Right lobe of liver (tissue), 6 donors: Measurements from ENCODE around the gene ARID4B. TPM values are rescaled to one million over a fixed set of nuclear protein-coding genes. Genes with fewer than 3 reads are reported as not detected.

ENCODE experiments used
- ATAC-seq, 4 donors: fragments of 200-7000 bp; cut with Tn5 transposase; one replicate each; pipeline ENCODE4 v1.9.1; 2020; ENCODE audit warnings: mild to moderate bottlenecking in 4 of 4, moderate library complexity in 4 of 4
- DNase-seq, 3 donors: peaks; one replicate each; pipeline ENCODE4 v3.0.0-alpha.2; 2020
- H3K27ac ChIP-seq, 3 donors: fragments of 200-600 bp; one replicate each; pipeline ENCODE4 v1.8.0; 2022
- H3K27me3 ChIP-seq, 2 donors: fragments of 200-600 bp; one replicate each; pipeline ENCODE4 v1.8.0; 2022
- H3K36me3 ChIP-seq, 4 donors: fragments of 200-600 bp; sonication (generic) in 1 of 4; one replicate each; pipeline versions ENCODE4 v1.5.1 to v1.8.0; 2017 to 2022; ENCODE audit warnings: control low read depth in 1 of 4
- H3K4me1 ChIP-seq, 4 donors: fragments of 200-600 bp; sonication (generic) in 1 of 4; one replicate each; pipeline versions ENCODE4 v1.5.1 to v1.8.0; 2017 to 2022; ENCODE audit warnings: control low read depth in 1 of 4
- H3K4me3 ChIP-seq, 3 donors: fragments of 200-600 bp; one replicate each; pipeline ENCODE4 v1.8.0; 2022
- H3K9me3 ChIP-seq, 4 donors: fragments of 200-600 bp; sonication (generic) in 1 of 4; one replicate each; pipeline versions ENCODE4 v1.5.1 to v1.8.0; 2017 to 2022; ENCODE audit warnings: control low read depth in 1 of 4
- CTCF ChIP-seq, 4 donors: fragments of 200-600 bp in 3 of 4; fragments of 450-650 bp in 1 of 4; IDR thresholded peaks; one replicate each; pipeline versions ENCODE4 v1.5.1 to v1.8.0; 2016 to 2022; ENCODE audit warnings: antibody characterized with exemption in 4 of 4, mild to moderate bottlenecking in 2 of 4
- POLR2A ChIP-seq: fragments of 450-650 bp; IDR thresholded peaks from one replicate; pipeline ENCODE4 v1.6.1; 2017; ENCODE audit warnings: antibody characterized with exemption, mild to moderate bottlenecking
- WGBS: methylation state at CpG from one replicate; pipeline ENCODE4 v1.1.6; 2018; ENCODE audit warnings: low coverage, low lambda C conversion rate; ENCODE audit not compliant: insufficient coverage; ENCODE audit errors: missing lambda C conversion rate; 5-methylcytosine and 5-hydroxymethylcytosine counted together
- intact Hi-C, 2 donors: fragments of 100-400 bp; cut with DNase I; formaldehyde crosslinking; loops; one replicate each; pipeline versions ENCODE4 v1.11.2 to v1.14.1; 2022
- total RNA-seq, 6 experiments: library from RNA; depleted of rRNA in 2 of 6; stranded (reverse); fragments of >200 nt in 2 of 6; fragmentation: NEBNext Ultra II Directional in 3 of 6; extraction: Animal tissue kit (Norgen Biotek cat#: 25700) in 3 of 6; gene quantifications; one replicate each; pipeline versions ENCODE4 v1.1.0 to v1.2.4, GENCODE V29; 2016 to 2023
- donor health status: DM: no; HTN: yes; CAD: no.
- donor health status: DM: no; HTN: no; CAD: no.
- donor health status: DM: no; HTN: no; CAD: no.
- donor health status: DM: no; HTN: yes; CAD: no.
- donor health status: DM: no; HTN: yes; CAD: no.

ARID4B gene
- total RNA-seq, 6 experiments from 2014 or later, result 8.0 to 16.2 (median 11.4) TPM

GRCh38 chr1:235342471-235342870 lies 14.5 kb upstream of the ARID4B start:
- no peaks in the 10 kb centered on the region for H3K27me3 ChIP-seq
- intact Hi-C loops, result no loop called here
- ATAC-seq, result no peak
- no peaks in the 10 kb centered on the region for H3K9me3 ChIP-seq
- H3K4me1 ChIP-seq, result peaks cover 0 to under 1% (median 0%) of the 10 kb centered on the region in 4 donors
- no peak overlapping the region for H3K27ac ChIP-seq
- whole genome bisulfite sequencing, result 91% methylated on average over 3 of the region's 3 CpGs
- DNase-seq, result no peak
- no peak overlapping the region for H3K4me3 ChIP-seq
- TF ChIP-seq CTCF (IDR thresholded peaks at IDR 0.05) (no peak), POLR2A (no peak)
- H3K36me3 ChIP-seq, result peaks cover 0 to 16% (median 0%) of the 10 kb centered on the region in 4 donors

- intact Hi-C loops, result no loop called here
- peaks cover 0 to 16% (median 0%) of the 10 kb centered on the region in 4 donors for H3K36me3 ChIP-seq
Observed at GRCh38 chr1:235342039-235342438, 14.1 kb upstream of the ARID4B start.

GRCh38 chr1:235341334-235341733 lies 13.4 kb upstream of the ARID4B start:
- peaks cover 0 to 16% (median 0%) of the 10 kb centered on the region in 4 donors for H3K36me3 ChIP-seq
- no peak overlapping the region for H3K4me3 ChIP-seq

More at GRCh38 chr1:235342039-235342438, 14.1 kb upstream of the ARID4B start:
- H3K4me3 ChIP-seq, result no peak overlapping the region
- DNase-seq (no peak), ATAC-seq (no peak)
- 72% methylated on average over 6 of the region's 6 CpGs for WGBS
- no peaks in the 10 kb centered on the region for H3K9me3 ChIP-seq
- no peak overlapping the region for H3K27ac ChIP-seq
- H3K27me3 ChIP-seq, result no peaks in the 10 kb centered on the region
- H3K4me1 ChIP-seq, result peaks cover 0 to 5% (median 2%) of the 10 kb centered on the region in 4 donors
- TF ChIP-seq POLR2A, result no peak
- no peak for TF ChIP-seq CTCF (IDR thresholded peaks at IDR 0.05)

GRCh38 chr1:235339746-235340145 lies 11.8 kb upstream of the ARID4B start:
- TF ChIP-seq CTCF (IDR thresholded peaks at IDR 0.05) (no peak), POLR2A (no peak)
- intact Hi-C loops, result no loop called here
- Histone ChIP-seq H3K4me3 (no peak overlapping the region), H3K27me3 (no peaks in the 10 kb centered on the region), H3K27ac (no peak overlapping the region), H3K36me3 (peaks cover 0 to 20% (median under 1%) of the 10 kb centered on the region in 4 donors), H3K9me3 (no peaks in the 10 kb centered on the region), H3K4me1 (peaks cover 0 to 16% (median 7%) of the 10 kb centered on the region in 4 donors)
- 84% methylated on average over 7 of the region's 8 CpGs for WGBS
- ATAC-seq, result no peak
- DNase-seq, result no peak

More at GRCh38 chr1:235341334-235341733, 13.4 kb upstream of the ARID4B start:
- intact Hi-C loops, result no loop called here
- WGBS, result 75% methylated on average over 1 of the region's 1 CpG
- ATAC-seq (no peak), DNase-seq (no peak)
- H3K27me3 ChIP-seq, result no peaks in the 10 kb centered on the region
- no peaks in the 10 kb centered on the region for H3K9me3 ChIP-seq
- peaks cover 0 to 12% (median 5%) of the 10 kb centered on the region in 4 donors for H3K4me1 ChIP-seq
- TF ChIP-seq POLR2A, result no peak
- TF ChIP-seq CTCF (IDR thresholded peaks at IDR 0.05), result no peak
- no peak overlapping the region for H3K27ac ChIP-seq

GRCh38 chr1:235336903-235337302 lies 8.9 kb upstream of the ARID4B start:
- ATAC-seq (peak; percentile 91 to 99 (median 97)), DNase-seq (no peak)
- TF ChIP-seq POLR2A (no peak), CTCF (IDR thresholded peaks at IDR 0.05) (no peak)
- no peaks in the 10 kb centered on the region for H3K9me3 ChIP-seq
- WGBS, result 27% methylated on average over 4 of the region's 4 CpGs
- no peak overlapping the region for H3K4me3 ChIP-seq
- intact Hi-C loops, result no loop called here
- peaks cover 0 to 26% (median 10%) of the 10 kb centered on the region in 4 donors for H3K4me1 ChIP-seq
- peak overlapping the region in 1 of 3 donors; percentile 38 for H3K27ac ChIP-seq
- H3K36me3 ChIP-seq, result peaks cover 0 to 7% (median under 1%) of the 10 kb centered on the region in 4 donors
- no peaks in the 10 kb centered on the region for H3K27me3 ChIP-seq
